Small intestine (tissue), 7 donors: ENCODE measurements around the gene INHA. TPM values are rescaled to one million over a fixed set of nuclear protein-coding genes. Genes with fewer than 3 reads are reported as not detected.

Experiments used
- DNase-seq, 2 donors: peaks; one replicate each; pipeline versions ENCODE4 v3.0.0 to v3.0.0-alpha.2; 2013
- FAIRE-seq: peaks from 2 replicates; lab custom pipeline; 2012; peaks lifted over from hg19 to GRCh38; lab: Jason Lieb, UNC
- H3K27ac ChIP-seq, 3 donors: one replicate each; pipeline ENCODE4 v1.5.1; 2013; ENCODE audit warnings: low read length in 2 of 3, mild to moderate bottlenecking in 2 of 3, control low read depth in 1 of 3, inconsistent platforms in 1 of 3, low read depth in 1 of 3, moderate library complexity in 1 of 3
- H3K27me3 ChIP-seq, 3 donors: one replicate each; pipeline ENCODE4 v1.6.1; 2013; ENCODE audit warnings: low read length in 3 of 3, inconsistent platforms in 1 of 3; ENCODE audit not compliant: control insufficient read depth in 3 of 3, insufficient read depth in 3 of 3
- H3K36me3 ChIP-seq, 3 donors: one replicate each; pipeline ENCODE4 v1.6.1; 2013; ENCODE audit warnings: low read length in 3 of 3, inconsistent platforms in 1 of 3, low read depth in 1 of 3, mild to moderate bottlenecking in 1 of 3, moderate library complexity in 1 of 3; ENCODE audit not compliant: control insufficient read depth in 3 of 3, insufficient read depth in 2 of 3
- H3K4me1 ChIP-seq, 3 donors: one replicate each; pipeline ENCODE4 v1.6.1; 2013; ENCODE audit warnings: low read length in 2 of 3, inconsistent platforms in 1 of 3, low read depth in 1 of 3, mild to moderate bottlenecking in 1 of 3, moderate library complexity in 1 of 3; ENCODE audit not compliant: control insufficient read depth in 3 of 3, insufficient read depth in 2 of 3
- H3K4me3 ChIP-seq, 3 donors: one replicate each; pipeline ENCODE4 v1.5.1; 2013; ENCODE audit warnings: low read length in 3 of 3, control low read depth in 1 of 3, inconsistent platforms in 1 of 3, low read depth in 1 of 3, mild to moderate bottlenecking in 1 of 3, moderate library complexity in 1 of 3
- H3K9me3 ChIP-seq, 2 donors: one replicate each; pipeline ENCODE4 v1.6.1; 2013; ENCODE audit warnings: low read depth in 1 of 2, low read length in 1 of 2; ENCODE audit not compliant: control insufficient read depth in 2 of 2, insufficient read depth in 1 of 2
- WGBS, 3 donors: extraction: QIAGEN DNeasy Blood & Tissue Kit; methylation state at CpG; one replicate each; pipeline ENCODE4 v1.1.7; 2013; 5-methylcytosine and 5-hydroxymethylcytosine counted together
- polyA plus RNA-seq, 4 donors: library from polyadenylated mRNA; stranded (reverse) in 3 of 4; unstranded in 1 of 4; fragments of 200-250 nt in 3 of 4; fragments of 120-200 nt in 1 of 4; gene quantifications; one replicate each; pipeline versions ENCODE4 v1.2.1 to v1.2.3, GENCODE V29; 2013
- donor health status: healthy with polysubstance abuse.
- donor health status: control.
- donor health status: control.
- donor health status: Bipolar disorder and iron deficiency.
- donor health status: healthy.

The INHA gene
- polyA plus RNA-seq, 4 donors, result 0.18 to 0.78 TPM; not detected in 2

DNA sequence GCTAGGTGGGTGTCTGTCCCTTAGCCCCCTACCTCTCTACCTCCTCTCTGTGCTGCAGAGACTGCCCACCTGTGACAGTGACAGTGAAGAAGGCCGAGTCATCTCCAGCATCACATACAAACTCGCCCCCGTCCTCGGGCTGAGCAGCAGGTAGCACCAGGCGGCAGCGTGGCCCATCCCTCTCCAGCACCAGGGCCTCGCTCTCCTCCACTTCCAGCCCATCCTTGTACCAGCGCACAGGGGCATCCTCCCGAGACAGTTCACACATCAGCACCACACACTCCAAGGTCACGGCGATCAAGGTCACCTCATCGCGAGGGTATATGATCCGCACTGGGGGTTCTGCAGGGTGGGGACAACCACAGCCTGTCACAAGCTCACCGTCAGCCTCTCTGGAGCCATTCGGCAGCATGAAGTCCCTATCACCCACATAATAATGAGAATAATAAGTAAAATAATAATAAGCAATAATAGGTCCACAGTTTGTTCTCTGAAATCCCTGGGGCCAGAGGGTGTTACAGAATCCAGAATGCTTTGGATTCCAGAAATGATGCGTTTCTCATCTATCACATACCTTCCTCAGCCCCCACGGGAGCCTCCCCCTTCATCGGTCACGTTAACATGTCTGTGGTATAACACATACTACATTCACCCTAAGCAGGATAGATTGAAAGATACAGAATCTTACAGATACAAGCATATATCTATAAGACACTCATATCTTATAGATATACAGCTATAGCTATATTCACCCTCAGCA, 12.8 kb upstream of the INHA start:
- no peaks in the 10 kb centered on the region for H3K9me3 ChIP-seq
- DNase-seq (no peak), FAIRE-seq (no peak)
- H3K4me3 ChIP-seq, result no peak overlapping the region
- H3K27ac ChIP-seq, result no peak overlapping the region
- H3K36me3 ChIP-seq, result peaks cover 0 to 65% (median 0%) of the 10 kb centered on the region in 3 donors
- H3K27me3 ChIP-seq, result peaks cover 0 to 3% (median 0%) of the 10 kb centered on the region in 3 donors
- 90 to 93% (median 92%) methylated on average over 20 of the region's 20 CpGs for WGBS, 3 donors
- no peaks in the 10 kb centered on the region for H3K4me1 ChIP-seq

DNA sequence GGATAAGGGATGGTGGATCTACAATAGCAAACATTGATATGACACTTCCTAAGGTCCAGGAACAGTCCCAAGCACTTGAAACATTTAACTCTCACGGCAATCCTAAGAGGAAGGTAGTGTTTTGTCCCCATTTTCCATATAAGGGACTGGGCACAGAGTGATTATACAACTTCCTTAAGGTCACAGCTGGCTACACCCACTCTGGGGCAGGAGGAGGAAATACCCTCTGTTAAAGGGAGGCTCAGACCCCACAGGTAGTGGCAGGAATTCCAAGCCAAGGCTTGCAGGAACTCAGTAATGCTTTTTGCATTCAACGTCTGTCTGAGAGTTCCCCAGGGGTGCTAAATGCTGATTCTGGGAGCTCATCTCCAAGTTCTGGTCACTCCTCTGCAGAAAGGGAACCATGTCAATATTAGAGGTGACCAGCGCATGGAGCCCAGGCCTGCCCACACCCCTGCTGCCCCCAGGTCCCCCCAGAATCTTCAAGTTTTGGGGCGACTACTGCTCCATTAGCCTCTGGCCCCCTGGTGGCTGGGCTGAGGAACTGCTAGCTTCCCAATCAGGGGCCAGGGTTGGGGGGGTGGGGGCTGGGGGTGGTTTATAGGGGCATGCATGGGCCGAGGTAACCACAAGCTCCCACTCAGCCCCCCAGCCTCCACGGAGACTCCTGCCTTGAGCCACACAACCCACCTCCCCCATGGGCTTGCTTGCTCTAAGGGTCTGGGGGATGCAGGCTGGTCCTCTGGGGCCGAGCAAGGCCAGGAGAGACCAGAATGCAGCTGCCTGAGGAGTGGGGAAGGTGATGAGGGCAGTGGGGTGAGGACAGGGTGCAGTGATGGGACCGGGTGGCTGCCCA, 11.8 kb upstream of the INHA start:
- Histone ChIP-seq H3K27me3 (no peaks in the 10 kb centered on the region), H3K4me3 (no peak overlapping the region), H3K27ac (no peak overlapping the region), H3K36me3 (peaks cover 0 to 73% (median 0%) of the 10 kb centered on the region in 3 donors), H3K9me3 (no peaks in the 10 kb centered on the region), H3K4me1 (no peaks in the 10 kb centered on the region)
- FAIRE-seq (no peak), DNase-seq (no peak)
- 32 to 36% (median 34%) methylated on average over 8 of the region's 8 CpGs for WGBS, 3 donors

DNA sequence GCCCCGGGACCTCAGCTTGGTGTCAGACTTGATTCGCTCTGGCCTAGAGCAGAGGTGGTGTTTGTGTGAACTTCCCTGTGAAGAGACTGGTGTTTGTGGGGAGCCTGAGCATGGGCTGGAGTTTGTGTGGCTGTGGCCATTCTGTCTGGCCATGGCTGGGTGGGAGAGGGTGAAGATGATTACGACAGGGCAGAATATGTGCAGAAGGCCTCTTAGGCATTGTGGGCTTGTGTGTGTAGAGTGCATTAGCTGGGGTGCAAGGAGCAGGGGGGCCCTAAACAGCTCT, 11.3 kb upstream of the INHA start:
- no peaks in the 10 kb centered on the region for H3K4me1 ChIP-seq
- H3K36me3 ChIP-seq, result peaks cover 0 to 72% (median 0%) of the 10 kb centered on the region in 3 donors
- FAIRE-seq (no peak), DNase-seq (no peak)
- 76 to 95% (median 78%) methylated on average over 3 of the region's 3 CpGs for WGBS, 3 donors
- no peaks in the 10 kb centered on the region for H3K27me3 ChIP-seq
- no peak overlapping the region for H3K27ac ChIP-seq
- no peak overlapping the region for H3K4me3 ChIP-seq
- H3K9me3 ChIP-seq, result no peaks in the 10 kb centered on the region

DNA sequence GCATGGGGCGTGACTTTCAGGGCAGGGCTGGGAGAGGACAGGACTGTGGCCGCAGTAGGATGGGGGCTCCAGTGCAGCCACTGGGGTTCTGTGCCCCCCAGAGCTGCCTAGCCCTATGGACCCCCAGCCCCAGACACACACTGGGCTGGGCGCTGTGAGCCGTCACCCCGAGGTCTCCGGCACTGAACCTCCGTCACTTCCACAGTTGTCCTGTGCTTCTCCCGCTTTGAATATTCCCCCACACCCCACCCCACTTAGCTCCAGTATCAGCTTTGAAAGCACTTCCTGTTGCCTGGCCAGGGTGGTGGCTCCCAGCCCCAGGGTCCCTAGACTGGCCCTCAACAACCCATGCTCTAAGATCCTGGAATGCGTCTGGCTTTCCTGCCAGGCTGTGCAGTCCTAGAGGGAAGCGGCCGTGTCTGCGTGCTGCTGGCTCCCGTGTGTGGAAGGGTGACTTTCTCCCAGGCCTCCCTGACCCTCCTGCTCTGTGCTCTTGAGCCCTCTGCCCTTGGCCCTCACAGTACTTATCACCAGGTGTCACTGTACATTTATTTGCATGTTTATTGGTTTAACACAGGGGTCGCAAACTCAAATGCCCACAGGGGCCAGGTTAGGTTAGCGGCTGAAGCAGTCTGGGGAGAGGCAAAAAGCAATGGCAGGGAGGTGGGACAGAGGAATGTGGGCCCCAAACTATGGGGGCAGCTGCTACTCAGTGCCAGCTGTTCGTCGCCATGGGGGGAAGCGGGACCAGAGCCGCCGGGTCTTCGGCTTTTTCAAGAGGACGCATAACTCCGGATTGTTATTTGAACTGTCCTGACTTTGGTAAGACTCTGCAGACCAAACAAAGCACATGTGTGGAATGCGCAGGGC, 10.7 kb upstream of the INHA start:
- Histone ChIP-seq H3K27ac (no peak overlapping the region), H3K9me3 (no peaks in the 10 kb centered on the region), H3K4me1 (no peaks in the 10 kb centered on the region), H3K27me3 (no peaks in the 10 kb centered on the region), H3K4me3 (no peak overlapping the region), H3K36me3 (peaks cover 0 to 70% (median 0%) of the 10 kb centered on the region in 3 donors)
- 79 to 91% (median 85%) methylated on average over 24 of the region's 24 CpGs for WGBS, 3 donors
- no peak for FAIRE-seq
- no peak for DNase-seq

DNA sequence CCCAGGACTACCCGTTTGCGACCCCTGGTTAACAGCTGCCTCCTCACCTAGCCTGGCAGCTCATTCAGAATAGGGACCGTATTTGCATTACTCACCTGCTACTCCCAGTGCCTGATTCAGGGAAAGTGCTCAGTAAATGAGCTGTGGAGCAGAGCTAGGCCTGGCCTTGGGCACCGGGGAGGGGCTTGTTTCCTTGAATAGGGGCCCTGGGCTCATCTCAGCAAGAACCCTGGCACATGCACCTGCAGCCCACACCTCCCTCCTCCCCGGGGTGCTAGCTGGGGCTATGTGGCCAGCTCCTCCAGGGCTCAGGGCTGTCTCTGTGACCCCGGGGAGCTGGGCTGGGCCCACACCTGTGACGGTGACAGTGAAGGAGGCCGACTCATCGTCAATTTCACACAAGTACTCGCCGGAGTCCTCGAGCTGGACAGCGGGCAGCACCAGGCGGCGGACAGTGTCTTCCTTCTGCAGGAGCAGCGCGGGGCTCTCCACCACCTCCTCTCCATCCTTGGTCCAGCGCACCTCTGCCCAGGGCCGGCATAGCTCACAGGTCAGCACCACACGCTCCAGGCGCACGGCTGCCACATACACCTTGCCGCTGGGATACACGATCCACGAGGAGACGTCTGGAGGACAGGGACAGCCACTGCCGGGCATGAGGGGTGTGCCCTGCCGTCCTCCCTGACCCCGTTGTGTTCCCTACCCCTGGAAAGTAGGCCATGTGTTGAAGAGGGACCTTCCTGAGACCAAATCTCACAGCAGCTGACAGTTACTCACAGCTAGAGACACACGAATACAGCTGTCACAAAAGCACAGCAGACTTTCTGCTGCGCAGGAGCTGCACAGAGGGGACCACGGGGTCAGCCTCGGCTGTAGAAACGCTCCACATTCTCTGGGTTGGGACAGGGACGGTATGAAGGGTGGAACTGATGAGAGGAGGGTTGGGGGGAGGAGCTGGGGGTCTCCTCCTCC, 9.8 kb upstream of the INHA start:
- no peaks in the 10 kb centered on the region for H3K27me3 ChIP-seq
- FAIRE-seq, result no peak
- peaks cover 0 to 69% (median 0%) of the 10 kb centered on the region in 3 donors for H3K36me3 ChIP-seq
- no peak for DNase-seq
- H3K27ac ChIP-seq, result no peak overlapping the region
- no peaks in the 10 kb centered on the region for H3K4me1 ChIP-seq
- H3K9me3 ChIP-seq, result no peaks in the 10 kb centered on the region
- WGBS, 3 donors, result 79 to 83% (median 83%) methylated on average over 32 to 35 of the region's 35 CpGs
- no peak overlapping the region for H3K4me3 ChIP-seq

DNA sequence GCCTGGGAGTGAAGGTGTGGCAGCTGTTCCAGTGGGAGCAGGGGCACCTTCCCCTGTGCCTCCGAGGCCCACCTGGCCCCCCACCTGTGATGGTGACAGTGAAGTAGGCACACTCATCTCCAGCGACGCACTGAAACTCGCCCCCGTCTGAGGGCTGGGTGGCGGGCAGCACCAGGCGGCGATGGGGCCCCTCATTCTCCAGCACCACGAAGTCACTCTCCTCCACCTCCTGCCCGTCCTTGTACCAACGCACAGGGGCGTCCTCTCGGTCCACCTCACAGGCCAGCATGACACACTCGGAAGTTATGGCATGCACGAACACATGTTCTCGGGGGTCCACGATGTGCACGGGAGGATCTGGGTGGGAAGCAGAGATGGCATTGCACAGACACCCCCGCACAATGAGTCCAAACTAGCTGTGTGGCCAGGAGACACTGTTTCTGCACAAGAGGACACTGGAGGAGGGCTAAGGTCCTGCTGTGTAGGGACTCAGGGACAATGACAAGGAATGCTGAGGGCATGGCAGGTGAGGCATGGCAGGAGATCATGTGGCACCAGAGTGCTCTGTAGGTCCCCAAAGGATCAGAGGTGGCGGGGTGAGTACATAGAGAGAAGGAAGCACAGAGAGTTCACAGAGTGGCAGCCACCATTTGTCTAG, 8.7 kb upstream of the INHA start:
- WGBS, 3 donors, result 86 to 88% (median 88%) methylated on average over 20 of the region's 20 CpGs
- Histone ChIP-seq H3K36me3 (peaks cover 0 to 71% (median 0%) of the 10 kb centered on the region in 3 donors), H3K9me3 (no peaks in the 10 kb centered on the region), H3K4me3 (no peak overlapping the region), H3K27me3 (no peaks in the 10 kb centered on the region), H3K4me1 (no peaks in the 10 kb centered on the region), H3K27ac (no peak overlapping the region)
- FAIRE-seq, result no peak
- no peak for DNase-seq
